ENCODE data around the gene FBLN1.

FBLN1 gene

GRCh38 chr22:45551310-45552016 is 48.8 kb downstream of the FBLN1 start:
- H3K4me2 ChIP-seq (ENCODE audit: low read length, poor library complexity, severe bottlenecking): no peak overlapping the region
- WGBS: 89% methylated on average over 18 of the region's 18 CpGs
- peak overlapping the region; percentile 43 to 80 for H2BK12ac ChIP-seq (ENCODE audit: low read length in 2 of 2)
- H4K8ac ChIP-seq (ENCODE audit: low read length): peak overlapping the region; percentile 21
- H3K9ac ChIP-seq (ENCODE audit: low read length): peak overlapping the region; percentile 64
- peaks cover 17% of the 10 kb centered on the region for H3K79me1 ChIP-seq (replicated peaks; ENCODE audit: low read length, poor library complexity, severe bottlenecking)
- H3K23ac ChIP-seq (ENCODE audit: low read length in 2 of 2): no peak overlapping the region
- H3K9me3 ChIP-seq (ENCODE audit: control insufficient read depth, low read length): no peaks in the 10 kb centered on the region
- H2BK5ac ChIP-seq (ENCODE audit: low read depth, low read length, poor library complexity, severe bottlenecking): no peak overlapping the region
- peak overlapping the region in 1 of 2 experiments; percentile 53 for H3K14ac ChIP-seq (ENCODE audit: low read length in 2 of 2)
- H3K18ac ChIP-seq (ENCODE audit: low read depth in 1 of 2, low read length in 2 of 2): peak overlapping the region in 1 of 2 experiments; percentile 86
- peak overlapping the region; percentile 32 for H4K91ac ChIP-seq (ENCODE audit: low read length)
- no peak overlapping the region for H2AFZ ChIP-seq (ENCODE audit: low read depth, low read length)
- no peaks in the 10 kb centered on the region for H3K27me3 ChIP-seq (ENCODE audit: control insufficient read depth in 1 of 2, insufficient read depth in 1 of 2, low read length in 2 of 2)
- H2AK5ac ChIP-seq (ENCODE audit: low read length, severe bottlenecking): peak overlapping the region; percentile 21
- H3K4ac ChIP-seq (ENCODE audit: low read depth in 1 of 2, low read length in 2 of 2): peak overlapping the region in 1 of 2 experiments; percentile 22
- no peak overlapping the region for H2BK15ac ChIP-seq (ENCODE audit: low read depth, poor library complexity, severe bottlenecking)
- DNase-seq: peak; percentile 74
- no peak overlapping the region for H3K4me3 ChIP-seq (ENCODE audit: insufficient read depth in 1 of 2, low read depth in 1 of 2, low read length in 2 of 2)
- H3K4me1 ChIP-seq (ENCODE audit: control insufficient read depth, insufficient read depth, low read depth, low read length): peaks cover 56% of the 10 kb centered on the region
- no peak overlapping the region for H2BK120ac ChIP-seq (ENCODE audit: low read depth, low read length)
- no peak overlapping the region for H3K27ac ChIP-seq (ENCODE audit: low read length, poor library complexity, severe bottlenecking)
- H3K36me3 ChIP-seq (ENCODE audit: control insufficient read depth in 1 of 2, insufficient read depth in 2 of 2, low read depth in 1 of 2, low read length in 2 of 2): peaks cover 66 to 76% of the 10 kb centered on the region in 2 experiments

GRCh38 chr22:45552017-45552411 is 49.3 kb downstream of the FBLN1 start:
- peak overlapping the region; percentile 43 to 87 for H2BK12ac ChIP-seq (ENCODE audit: low read length in 2 of 2)
- H3K36me3 ChIP-seq (ENCODE audit: control insufficient read depth in 1 of 2, insufficient read depth in 2 of 2, low read depth in 1 of 2, low read length in 2 of 2): peaks cover 62 to 76% of the 10 kb centered on the region in 2 experiments
- peak overlapping the region; percentile 50 to 86 for H3K18ac ChIP-seq (ENCODE audit: low read depth in 1 of 2, low read length in 2 of 2)
- H3K79me1 ChIP-seq (replicated peaks; ENCODE audit: low read length, poor library complexity, severe bottlenecking): peaks cover 15% of the 10 kb centered on the region
- no peak overlapping the region for H3K4me2 ChIP-seq (ENCODE audit: low read length, poor library complexity, severe bottlenecking)
- H2AFZ ChIP-seq (ENCODE audit: low read depth, low read length): no peak overlapping the region
- H3K27me3 ChIP-seq (ENCODE audit: control insufficient read depth in 1 of 2, insufficient read depth in 1 of 2, low read length in 2 of 2): no peaks in the 10 kb centered on the region
- H4K8ac ChIP-seq (ENCODE audit: low read length): peak overlapping the region; percentile 21
- peak overlapping the region; percentile 64 for H3K9ac ChIP-seq (ENCODE audit: low read length)
- peak overlapping the region in 1 of 2 experiments; percentile 53 for H3K14ac ChIP-seq (ENCODE audit: low read length in 2 of 2)
- H2BK15ac ChIP-seq (ENCODE audit: low read depth, poor library complexity, severe bottlenecking): no peak overlapping the region
- H2AK5ac ChIP-seq (ENCODE audit: low read length, severe bottlenecking): peak overlapping the region; percentile 21
- no peak overlapping the region for H3K4me3 ChIP-seq (ENCODE audit: insufficient read depth in 1 of 2, low read depth in 1 of 2, low read length in 2 of 2)
- no peak for DNase-seq
- no peak overlapping the region for H2BK120ac ChIP-seq (ENCODE audit: low read depth, low read length)
- H3K23ac ChIP-seq (ENCODE audit: low read length in 2 of 2): peak overlapping the region in 1 of 2 experiments; percentile 2
- no peaks in the 10 kb centered on the region for H3K9me3 ChIP-seq (ENCODE audit: control insufficient read depth, low read length)
- peak overlapping the region; percentile 30 for H4K91ac ChIP-seq (ENCODE audit: low read length)
- H3K4ac ChIP-seq (ENCODE audit: low read depth in 1 of 2, low read length in 2 of 2): peak overlapping the region; percentile 9 to 69
- peak overlapping the region; percentile 55 for H3K27ac ChIP-seq (ENCODE audit: low read length, poor library complexity, severe bottlenecking)
- WGBS: 92% methylated on average over 12 of the region's 12 CpGs
- no peak overlapping the region for H2BK5ac ChIP-seq (ENCODE audit: low read depth, low read length, poor library complexity, severe bottlenecking)
- H3K4me1 ChIP-seq (ENCODE audit: control insufficient read depth, insufficient read depth, low read depth, low read length): peaks cover 56% of the 10 kb centered on the region

GRCh38 chr22:45552580-45553350 is 50.1 kb downstream of the FBLN1 start:
- H4K8ac ChIP-seq (ENCODE audit: low read length): no peak overlapping the region
- no peaks in the 10 kb centered on the region for H3K27me3 ChIP-seq (ENCODE audit: control insufficient read depth in 1 of 2, insufficient read depth in 1 of 2, low read length in 2 of 2)
- peak overlapping the region in 1 of 2 experiments; percentile 62 for H3K14ac ChIP-seq (ENCODE audit: low read length in 2 of 2)
- no peak overlapping the region for H3K4me3 ChIP-seq (ENCODE audit: insufficient read depth in 1 of 2, low read depth in 1 of 2, low read length in 2 of 2)
- H3K36me3 ChIP-seq (ENCODE audit: control insufficient read depth in 1 of 2, insufficient read depth in 2 of 2, low read depth in 1 of 2, low read length in 2 of 2): peaks cover 59 to 77% of the 10 kb centered on the region in 2 experiments
- H3K79me1 ChIP-seq (replicated peaks; ENCODE audit: low read length, poor library complexity, severe bottlenecking): peaks cover 16% of the 10 kb centered on the region
- H2BK15ac ChIP-seq (ENCODE audit: low read depth, poor library complexity, severe bottlenecking): peak overlapping the region; percentile 20
- H3K4me1 ChIP-seq (ENCODE audit: control insufficient read depth, insufficient read depth, low read depth, low read length): peaks cover 56% of the 10 kb centered on the region
- no peak overlapping the region for H2BK120ac ChIP-seq (ENCODE audit: low read depth, low read length)
- no peaks in the 10 kb centered on the region for H3K9me3 ChIP-seq (ENCODE audit: control insufficient read depth, low read length)
- H2AK5ac ChIP-seq (ENCODE audit: low read length, severe bottlenecking): peak overlapping the region; percentile 69
- peak overlapping the region; percentile 30 to 91 for H2BK12ac ChIP-seq (ENCODE audit: low read length in 2 of 2)
- WGBS: 74% methylated on average over 30 of the region's 30 CpGs
- peak; percentile 94 for DNase-seq
- peak overlapping the region; percentile 87 for H4K91ac ChIP-seq (ENCODE audit: low read length)
- peak overlapping the region; percentile 31 for H3K4me2 ChIP-seq (ENCODE audit: low read length, poor library complexity, severe bottlenecking)
- H3K23ac ChIP-seq (ENCODE audit: low read length in 2 of 2): peak overlapping the region in 1 of 2 experiments; percentile 67
- H3K4ac ChIP-seq (ENCODE audit: low read depth in 1 of 2, low read length in 2 of 2): peak overlapping the region; percentile 24 to 86
- peak overlapping the region; percentile 67 for H2BK5ac ChIP-seq (ENCODE audit: low read depth, low read length, poor library complexity, severe bottlenecking)
- peak overlapping the region; percentile 69 to 92 for H3K18ac ChIP-seq (ENCODE audit: low read depth in 1 of 2, low read length in 2 of 2)
- peak overlapping the region; percentile 64 for H3K9ac ChIP-seq (ENCODE audit: low read length)
- no peak overlapping the region for H2AFZ ChIP-seq (ENCODE audit: low read depth, low read length)
- H3K27ac ChIP-seq (ENCODE audit: low read length, poor library complexity, severe bottlenecking): peak overlapping the region; percentile 91

Measured in mesenchymal stem cell (in vitro differentiated cells and primary cell).